Astrocyte (in vitro differentiated cells and primary cell): Measurements from ENCODE around the gene SCRN2. TPM values are rescaled to one million over a fixed set of nuclear protein-coding genes. Genes with fewer than 3 reads are reported as not detected.

ENCODE experiments used
- DNase-seq: peaks from one replicate; pipeline ENCODE4 v3.0.0-alpha.2; 2010; ENCODE audit warnings: low read depth
- FAIRE-seq: peaks from 2 replicates; lab custom pipeline; 2011; peaks lifted over from hg19 to GRCh38; lab: Jason Lieb, UNC
- H2AFZ ChIP-seq: 2 replicates; pipeline ENCODE4 v1.6.0; 2012; ENCODE audit warnings: low read depth, low read length, inconsistent platforms
- H3K27ac ChIP-seq: 2 replicates; pipeline ENCODE4 v1.5.1; 2011; ENCODE audit warnings: low read depth, low read length, inconsistent platforms
- H3K27me3 ChIP-seq: 2 replicates; pipeline ENCODE4 v1.6.0; 2011; ENCODE audit warnings: low read length, inconsistent platforms; ENCODE audit not compliant: insufficient read depth
- H3K36me3 ChIP-seq: 2 replicates; pipeline ENCODE4 v1.5.1; 2011; ENCODE audit warnings: low read length, inconsistent platforms; ENCODE audit not compliant: insufficient read depth
- H3K4me1 ChIP-seq: 2 replicates; pipeline ENCODE4 v1.5.1; 2011; ENCODE audit warnings: low read length, inconsistent platforms; ENCODE audit not compliant: insufficient read depth
- H3K4me2 ChIP-seq: 2 replicates; pipeline ENCODE4 v1.6.0; 2012; ENCODE audit warnings: low read length, inconsistent platforms
- H3K4me3 ChIP-seq: 2 replicates; pipeline ENCODE4 v1.5.1; 2011; ENCODE audit warnings: low read depth, mild to moderate bottlenecking, low read length, inconsistent platforms; ENCODE audit not compliant: insufficient read depth
- H3K79me2 ChIP-seq: 2 replicates; pipeline ENCODE4 v1.6.0; 2012; ENCODE audit warnings: mild to moderate bottlenecking, low read length, inconsistent platforms; ENCODE audit not compliant: insufficient read depth
- H3K9ac ChIP-seq: 2 replicates; pipeline ENCODE4 v1.6.0; 2012; ENCODE audit warnings: mild to moderate bottlenecking, low read length, inconsistent platforms
- H3K9me3 ChIP-seq: 2 replicates; pipeline ENCODE4 v1.5.1; 2012; ENCODE audit warnings: low read depth, mild to moderate bottlenecking, low read length, inconsistent platforms; ENCODE audit not compliant: insufficient read depth
- H4K20me1 ChIP-seq: 2 replicates; pipeline ENCODE4 v1.6.0; 2012; ENCODE audit warnings: low read length, inconsistent platforms; ENCODE audit not compliant: insufficient read depth
- H3K27ac Mint-ChIP-seq: one replicate; pipeline ENCODE4 v1.8.0; 2021; ENCODE audit warnings: mild to moderate bottlenecking, mixed read lengths; ENCODE audit not compliant: unreplicated experiment
- H3K27me3 Mint-ChIP-seq: one replicate; pipeline ENCODE4 v1.8.0; 2021; ENCODE audit warnings: low read depth, mixed read lengths; ENCODE audit not compliant: unreplicated experiment
- H3K36me3 Mint-ChIP-seq: one replicate; pipeline ENCODE4 v1.8.0; 2021; ENCODE audit warnings: low read depth, mixed read lengths; ENCODE audit not compliant: unreplicated experiment
- H3K4me1 Mint-ChIP-seq: one replicate; pipeline ENCODE4 v1.8.0; 2021; ENCODE audit warnings: low read depth, mixed read lengths; ENCODE audit not compliant: unreplicated experiment
- H3K4me3 Mint-ChIP-seq: one replicate; pipeline ENCODE4 v1.8.0; 2021; ENCODE audit warnings: mild to moderate bottlenecking, moderate library complexity, mixed read lengths; ENCODE audit not compliant: unreplicated experiment
- H3K9me3 Mint-ChIP-seq: one replicate; pipeline ENCODE4 v1.8.0; 2021; ENCODE audit warnings: mild to moderate bottlenecking, mixed read lengths; ENCODE audit not compliant: unreplicated experiment
- CTCF ChIP-seq: IDR thresholded peaks from 2 replicates; pipeline ENCODE4 v1.5.1; 2011; ENCODE audit warnings: low read depth, mild to moderate bottlenecking, inconsistent platforms, low read length, moderate library complexity; ENCODE audit not compliant: insufficient read depth
- EZH2 ChIP-seq: IDR thresholded peaks from 2 replicates; pipeline ENCODE4 v1.6.1; 2012; ENCODE audit warnings: mild to moderate bottlenecking, low read length, inconsistent platforms; ENCODE audit not compliant: insufficient read depth
- total RNA-seq: library from RNA; stranded (reverse); gene quantifications from 2 replicates; pipeline ENCODE4 v1.2.1, GENCODE V29; 2021

SCRN2 gene
- total RNA-seq, 1 donor from 2014 or later, result 17.5 TPM

- FAIRE-seq, result no peak
- H3K4me1 Mint-ChIP-seq, result peaks cover 2% of the 10 kb centered on the region
- no peaks in the 10 kb centered on the region for H3K9me3 ChIP-seq
- DNase-seq, result no peak
- H3K9me3 Mint-ChIP-seq, result no peaks in the 10 kb centered on the region
- no peak overlapping the region for H3K4me3 Mint-ChIP-seq
- no peak overlapping the region for H3K4me3 ChIP-seq
- no peak overlapping the region for H3K4me2 ChIP-seq
- no peaks in the 10 kb centered on the region for H3K79me2 ChIP-seq
- peaks cover 4% of the 10 kb centered on the region for H3K27me3 ChIP-seq
- no peak overlapping the region for H2AFZ ChIP-seq
- H3K27ac Mint-ChIP-seq, result no peak overlapping the region
- H3K36me3 Mint-ChIP-seq, result no peaks in the 10 kb centered on the region
- no peak for TF ChIP-seq CTCF
- no peak for TF ChIP-seq EZH2
- no peak overlapping the region for H3K27ac ChIP-seq
- no peaks in the 10 kb centered on the region for H3K4me1 ChIP-seq
- peaks cover 11% of the 10 kb centered on the region for H3K27me3 Mint-ChIP-seq
- no peak overlapping the region for H3K9ac ChIP-seq
- no peaks in the 10 kb centered on the region for H4K20me1 ChIP-seq
- H3K36me3 ChIP-seq, result no peaks in the 10 kb centered on the region
These were observed 47.2 kb upstream of the SCRN2 start for GRCh38 chr17:47888293-47888692.

GRCh38 chr17:47884905-47885730 is 44.0 kb upstream of the SCRN2 start:
- H3K4me3 ChIP-seq, result no peak overlapping the region
- Mint-ChIP-seq H3K27ac (no peak overlapping the region), H3K9me3 (no peaks in the 10 kb centered on the region), H3K27me3 (peaks cover 22% of the 10 kb centered on the region), H3K4me3 (no peak overlapping the region), H3K36me3 (no peaks in the 10 kb centered on the region), H3K4me1 (peaks cover 2% of the 10 kb centered on the region)
- no peak for DNase-seq
- no peak for FAIRE-seq
- no peak overlapping the region for H3K4me2 ChIP-seq
- peaks cover 7% of the 10 kb centered on the region for H3K27me3 ChIP-seq
- H3K36me3 ChIP-seq, result no peaks in the 10 kb centered on the region
- H3K79me2 ChIP-seq, result no peaks in the 10 kb centered on the region
- no peaks in the 10 kb centered on the region for H4K20me1 ChIP-seq
- TF ChIP-seq EZH2 (no peak), CTCF (no peak)
- H2AFZ ChIP-seq, result no peak overlapping the region
- no peaks in the 10 kb centered on the region for H3K4me1 ChIP-seq
- H3K27ac ChIP-seq, result no peak overlapping the region
- no peak overlapping the region for H3K9ac ChIP-seq
- H3K9me3 ChIP-seq, result no peaks in the 10 kb centered on the region

- Histone ChIP-seq H3K4me2 (no peak overlapping the region), H3K9ac (no peak overlapping the region), H3K27me3 (peaks cover 7% of the 10 kb centered on the region), H4K20me1 (no peaks in the 10 kb centered on the region), H3K4me1 (no peaks in the 10 kb centered on the region), H2AFZ (no peak overlapping the region), H3K9me3 (no peaks in the 10 kb centered on the region), H3K79me2 (no peaks in the 10 kb centered on the region), H3K4me3 (no peak overlapping the region), H3K27ac (no peak overlapping the region), H3K36me3 (no peaks in the 10 kb centered on the region)
- Mint-ChIP-seq H3K9me3 (no peaks in the 10 kb centered on the region), H3K27ac (no peak overlapping the region), H3K27me3 (peaks cover 22% of the 10 kb centered on the region), H3K4me1 (peaks cover 2% of the 10 kb centered on the region), H3K4me3 (no peak overlapping the region), H3K36me3 (no peaks in the 10 kb centered on the region)
- DNase-seq (no peak), FAIRE-seq (no peak)
- TF ChIP-seq CTCF (no peak), EZH2 (no peak)
These were observed 43.3 kb upstream of the SCRN2 start for GRCh38 chr17:47884427-47884740.
